HG02981 (cell line): ENCODE measurements around the gene ZNF423.

Experiments used
- ATAC-seq: cut with Tn5 transposase; IDR thresholded peaks from one replicate; pipeline ENCODE4 v1.9.1; 2021; ENCODE audit warnings: mild to moderate bottlenecking, moderate library complexity; ENCODE audit not compliant: unreplicated experiment

ZNF423 gene

GRCh38 chr16:49734331-49734730 is 121.6 kb downstream of the ZNF423 start:
- ATAC-seq = no peak

GRCh38 chr16:49733313-49734009 is 122.5 kb downstream of the ZNF423 start:
- ATAC-seq = no peak

- ATAC-seq = no peak
Observed at GRCh38 chr16:49731911-49732310, 124.0 kb downstream of the ZNF423 start.

- ATAC-seq = no peak
Observed at GRCh38 chr16:49730772-49731171, 125.1 kb downstream of the ZNF423 start.

- no peak for ATAC-seq
Observed at GRCh38 chr16:49727611-49728010, 128.3 kb downstream of the ZNF423 start.

- ATAC-seq = no peak
Observed at GRCh38 chr16:49726155-49726554, 129.8 kb downstream of the ZNF423 start.

GRCh38 chr16:49725651-49726050 is 130.3 kb downstream of the ZNF423 start:
- no peak for ATAC-seq

GRCh38 chr16:49724774-49725173 is 131.1 kb downstream of the ZNF423 start:
- ATAC-seq = no peak

GRCh38 chr16:49723310-49723709 is 132.6 kb downstream of the ZNF423 start:
- ATAC-seq = no peak

- ATAC-seq = no peak
Observed at GRCh38 chr16:49720225-49720624, 135.7 kb downstream of the ZNF423 start.

- ATAC-seq = no peak
Observed at GRCh38 chr16:49717689-49718088, 138.2 kb downstream of the ZNF423 start.

- no peak for ATAC-seq
Observed at GRCh38 chr16:49716339-49716934, 139.5 kb downstream of the ZNF423 start.

- ATAC-seq = no peak
Observed at GRCh38 chr16:49713770-49714169, 142.1 kb downstream of the ZNF423 start.

- no peak for ATAC-seq
Observed at GRCh38 chr16:49712542-49712941, 143.4 kb downstream of the ZNF423 start.

GRCh38 chr16:49712106-49712505 is 143.8 kb downstream of the ZNF423 start:
- ATAC-seq = no peak

GRCh38 chr16:49709057-49709456 is 146.9 kb downstream of the ZNF423 start:
- no peak for ATAC-seq

- ATAC-seq = no peak
Observed at GRCh38 chr16:49708491-49708890, 147.4 kb downstream of the ZNF423 start.

GRCh38 chr16:49706620-49707355 is 149.1 kb downstream of the ZNF423 start:
- ATAC-seq = no peak

GRCh38 chr16:49704586-49705155 is 151.2 kb downstream of the ZNF423 start:
- ATAC-seq = no peak

- no peak for ATAC-seq
Observed at GRCh38 chr16:49703483-49703882, 152.4 kb downstream of the ZNF423 start.

- no peak for ATAC-seq
Observed at GRCh38 chr16:49701789-49702494, 154.0 kb downstream of the ZNF423 start.
